ENCODE results near the gene GALNT13. TPM values are rescaled to one million over a fixed set of nuclear protein-coding genes. Genes with fewer than 3 reads are reported as not detected.

Gene GALNT13
- total RNA-seq, 1 donor = 1.7 TPM

DNA sequence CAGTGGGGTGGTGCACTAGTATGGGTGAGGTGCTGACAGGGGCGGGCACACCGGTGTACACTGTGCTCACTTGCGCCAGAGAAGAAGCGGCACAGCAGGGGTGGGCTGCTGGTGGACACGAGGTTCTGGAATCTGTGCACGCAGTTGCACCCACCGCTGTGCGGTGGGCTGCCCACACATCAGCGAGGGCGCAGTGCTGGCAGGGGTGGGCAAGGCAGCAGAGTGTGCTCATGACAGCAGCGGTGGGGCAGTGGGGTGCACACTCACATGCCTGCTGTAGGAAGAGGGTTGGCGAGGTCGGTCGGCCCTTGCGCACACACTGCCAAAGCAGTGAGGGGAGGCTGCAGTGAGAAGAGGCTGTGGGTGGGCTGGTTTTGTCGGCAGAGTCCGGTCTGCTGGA is 141.8 kb downstream of the GALNT13 start:
- no peak for DNase-seq (ENCODE audit: low read depth)
- no peak overlapping the region for H3K4me3 ChIP-seq (ENCODE audit: low read depth, low read length)
- TF ChIP-seq, protein P1, sequence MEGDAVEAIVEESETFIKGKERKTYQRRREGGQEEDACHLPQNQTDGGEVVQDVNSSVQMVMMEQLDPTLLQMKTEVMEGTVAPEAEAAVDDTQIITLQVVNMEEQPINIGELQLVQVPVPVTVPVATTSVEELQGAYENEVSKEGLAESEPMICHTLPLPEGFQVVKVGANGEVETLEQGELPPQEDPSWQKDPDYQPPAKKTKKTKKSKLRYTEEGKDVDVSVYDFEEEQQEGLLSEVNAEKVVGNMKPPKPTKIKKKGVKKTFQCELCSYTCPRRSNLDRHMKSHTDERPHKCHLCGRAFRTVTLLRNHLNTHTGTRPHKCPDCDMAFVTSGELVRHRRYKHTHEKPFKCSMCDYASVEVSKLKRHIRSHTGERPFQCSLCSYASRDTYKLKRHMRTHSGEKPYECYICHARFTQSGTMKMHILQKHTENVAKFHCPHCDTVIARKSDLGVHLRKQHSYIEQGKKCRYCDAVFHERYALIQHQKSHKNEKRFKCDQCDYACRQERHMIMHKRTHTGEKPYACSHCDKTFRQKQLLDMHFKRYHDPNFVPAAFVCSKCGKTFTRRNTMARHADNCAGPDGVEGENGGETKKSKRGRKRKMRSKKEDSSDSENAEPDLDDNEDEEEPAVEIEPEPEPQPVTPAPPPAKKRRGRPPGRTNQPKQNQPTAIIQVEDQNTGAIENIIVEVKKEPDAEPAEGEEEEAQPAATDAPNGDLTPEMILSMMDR (IDR thresholded peaks at IDR 0.05; ENCODE audit: insufficient read depth, low read depth, low read length) = no peak

DNA sequence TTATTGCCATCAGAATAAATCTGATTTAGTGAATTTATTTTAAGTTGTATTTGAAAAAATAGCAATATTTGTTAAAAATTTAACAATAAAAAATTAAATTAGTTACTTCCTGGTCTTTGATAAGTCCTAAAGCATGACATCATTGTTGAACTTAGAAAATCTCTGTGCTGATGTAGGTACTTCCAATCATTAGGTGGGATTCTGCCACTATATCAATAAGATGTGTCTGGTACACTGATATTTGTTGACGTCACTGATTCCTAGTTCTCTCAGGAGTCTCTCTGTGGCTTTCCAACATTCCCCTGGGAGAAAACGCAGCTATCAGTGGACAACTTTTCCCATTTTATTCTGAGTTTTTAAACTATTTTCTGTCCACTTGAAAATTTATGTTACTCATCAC is 143.5 kb downstream of the GALNT13 start:
- no peak for DNase-seq (ENCODE audit: low read depth)
- TF ChIP-seq, protein P1 (IDR thresholded peaks at IDR 0.05; ENCODE audit: insufficient read depth, low read depth, low read length) = no peak

DNA sequence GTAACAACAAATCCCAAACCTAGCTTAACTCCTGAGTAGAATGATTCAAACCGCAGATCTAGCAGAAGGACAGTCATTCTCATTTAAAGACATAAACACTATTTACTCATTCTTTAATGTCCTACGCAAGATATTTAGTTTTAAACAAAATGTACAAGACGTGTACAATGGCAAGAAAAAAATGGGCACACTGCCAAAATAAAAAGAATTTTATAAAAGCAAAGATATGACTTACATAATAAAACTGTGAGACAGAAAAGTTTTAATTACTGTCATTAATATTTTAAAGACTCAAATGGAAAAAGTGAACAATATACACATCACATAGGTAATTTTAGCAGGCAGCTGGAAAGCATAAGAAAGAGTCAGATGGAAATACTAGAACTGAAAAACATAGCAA is 157.8 kb downstream of the GALNT13 start:
- no peak overlapping the region for H3K4me3 ChIP-seq (ENCODE audit: low read depth, low read length)

More for the DNA sequence above, 143.5 kb downstream of the GALNT13 start:
- H3K4me3 ChIP-seq (ENCODE audit: low read depth, low read length) = no peak overlapping the region

DNA sequence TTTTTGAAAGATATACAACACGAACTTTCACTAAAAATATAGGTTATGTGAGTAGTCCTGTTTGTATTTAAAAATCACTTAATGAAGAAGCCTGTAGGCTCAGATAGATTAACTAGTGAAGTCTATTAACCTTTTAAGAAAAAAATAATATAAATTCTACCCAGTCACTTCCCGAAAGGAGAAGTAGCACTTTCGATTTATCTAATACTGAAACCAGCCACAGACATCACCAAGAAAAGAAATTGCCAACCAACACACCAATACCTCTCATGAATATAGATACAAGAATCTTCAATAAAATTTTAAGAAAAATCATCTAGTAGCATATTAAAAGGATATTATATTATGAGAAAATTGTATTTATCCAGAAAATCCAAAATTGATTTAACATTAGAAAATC is 160.5 kb downstream of the GALNT13 start:
- H3K4me3 ChIP-seq (ENCODE audit: low read depth, low read length) = no peak overlapping the region
- TF ChIP-seq, protein P1 (IDR thresholded peaks at IDR 0.05; ENCODE audit: insufficient read depth, low read depth, low read length) = no peak
- no peak for DNase-seq (ENCODE audit: low read depth)

More for the DNA sequence above, 157.8 kb downstream of the GALNT13 start:
- TF ChIP-seq, protein P1 (IDR thresholded peaks at IDR 0.05; ENCODE audit: insufficient read depth, low read depth, low read length) = no peak
- DNase-seq (ENCODE audit: low read depth) = no peak

DNA sequence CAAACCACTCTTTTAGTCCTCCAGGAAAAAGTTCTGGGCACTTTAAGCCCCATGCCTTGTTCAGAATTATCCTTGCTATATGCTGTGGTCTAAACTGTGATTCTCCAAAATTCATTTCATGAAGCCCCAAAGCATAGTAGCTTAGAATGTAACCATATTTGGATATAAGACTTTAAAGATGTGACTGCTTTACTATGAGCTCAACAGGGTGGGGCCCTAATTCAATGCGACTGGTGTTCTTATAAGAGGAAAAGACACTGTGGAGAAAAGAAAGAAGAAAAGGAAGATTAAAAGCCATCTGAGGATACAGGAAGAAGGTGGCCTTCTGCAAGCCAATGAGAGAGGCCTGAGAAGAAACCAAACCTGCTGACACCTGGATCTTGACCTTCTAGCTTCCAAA is 174.8 kb downstream of the GALNT13 start:
- DNase-seq (ENCODE audit: low read depth) = no peak
- H3K4me3 ChIP-seq (ENCODE audit: low read depth, low read length) = no peak overlapping the region
- TF ChIP-seq, protein P1 (IDR thresholded peaks at IDR 0.05; ENCODE audit: insufficient read depth, low read depth, low read length) = no peak

DNA sequence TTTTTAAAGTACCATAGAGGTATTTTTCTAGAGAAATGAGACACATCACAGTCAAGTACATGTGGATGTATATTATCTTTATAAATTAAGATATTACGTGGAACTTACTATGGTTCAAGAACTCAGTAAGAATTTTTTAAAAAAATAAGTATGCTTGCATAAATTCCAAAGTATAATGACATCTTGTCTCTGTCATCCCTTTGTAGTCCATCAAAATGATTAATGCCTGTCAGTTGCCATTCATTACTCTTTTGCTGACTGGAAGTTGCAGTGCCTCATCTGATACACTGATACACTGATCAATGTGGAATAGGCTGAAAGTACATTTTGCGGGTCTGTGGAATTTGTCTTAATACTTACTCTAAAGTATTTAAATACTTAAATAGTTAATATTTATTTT is 177.2 kb downstream of the GALNT13 start:
- TF ChIP-seq, protein P1 (IDR thresholded peaks at IDR 0.05; ENCODE audit: insufficient read depth, low read depth, low read length) = no peak
- no peak for DNase-seq (ENCODE audit: low read depth)

DNA sequence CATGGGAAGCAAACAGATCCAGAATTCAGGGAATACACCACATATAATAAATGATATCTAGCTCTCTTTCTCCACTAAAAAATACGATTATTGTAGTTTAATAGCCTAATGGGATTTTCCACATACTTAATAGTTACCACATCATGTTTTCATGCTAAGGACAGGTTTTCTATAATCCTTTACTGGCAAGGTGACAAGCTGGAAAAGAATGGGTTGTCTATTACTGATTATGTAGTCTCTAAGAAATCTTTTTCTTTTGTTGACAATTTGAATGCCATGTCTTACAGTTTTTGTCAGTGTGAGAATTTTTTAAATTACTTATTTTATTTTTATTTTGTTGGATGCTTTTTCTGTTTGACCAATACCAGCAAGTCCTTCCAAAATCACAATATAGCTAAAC is 177.8 kb downstream of the GALNT13 start:
- H3K4me3 ChIP-seq (ENCODE audit: low read depth, low read length) = no peak overlapping the region
- TF ChIP-seq, protein P1 (IDR thresholded peaks at IDR 0.05; ENCODE audit: insufficient read depth, low read depth, low read length) = no peak
- no peak for DNase-seq (ENCODE audit: low read depth)

More for the DNA sequence above, 177.2 kb downstream of the GALNT13 start:
- no peak overlapping the region for H3K4me3 ChIP-seq (ENCODE audit: low read depth, low read length)
